ENCODE results near the gene ETFB. TPM values are rescaled to one million over a fixed set of nuclear protein-coding genes. Genes with fewer than 3 reads are reported as not detected.
A peak's percentile ranks its signal among the peaks of the same experiment; 100 is the strongest.

The ETFB gene
- polyA plus RNA-seq, 1 donor, result 145 TPM

- H3K27me3 ChIP-seq (ENCODE audit: control insufficient read depth, insufficient read depth, low read length), result peaks cover 8% of the 10 kb centered on the region
- H3K36me3 ChIP-seq (ENCODE audit: control insufficient read depth, insufficient read depth, low read length), result peaks cover 2% of the 10 kb centered on the region
- 4% methylated on average over 4 of the region's 10 CpGs for WGBS (ENCODE audit: insufficient coverage, low lambda C conversion rate)
- no peak for DNase-seq
- H3K9me3 ChIP-seq (ENCODE audit: control insufficient read depth, low read depth, low read length), result no peaks in the 10 kb centered on the region
- peak overlapping the region; percentile 73 for H3K27ac ChIP-seq (ENCODE audit: low read length)
- peaks cover 6% of the 10 kb centered on the region for H3K4me1 ChIP-seq (ENCODE audit: control insufficient read depth, insufficient read depth, low read length)
- peak overlapping the region; percentile 66 for H3K4me3 ChIP-seq (ENCODE audit: low read length)
Observed at GRCh38 chr19:51339313-51339686, 26.9 kb downstream of the ETFB start.

DNA sequence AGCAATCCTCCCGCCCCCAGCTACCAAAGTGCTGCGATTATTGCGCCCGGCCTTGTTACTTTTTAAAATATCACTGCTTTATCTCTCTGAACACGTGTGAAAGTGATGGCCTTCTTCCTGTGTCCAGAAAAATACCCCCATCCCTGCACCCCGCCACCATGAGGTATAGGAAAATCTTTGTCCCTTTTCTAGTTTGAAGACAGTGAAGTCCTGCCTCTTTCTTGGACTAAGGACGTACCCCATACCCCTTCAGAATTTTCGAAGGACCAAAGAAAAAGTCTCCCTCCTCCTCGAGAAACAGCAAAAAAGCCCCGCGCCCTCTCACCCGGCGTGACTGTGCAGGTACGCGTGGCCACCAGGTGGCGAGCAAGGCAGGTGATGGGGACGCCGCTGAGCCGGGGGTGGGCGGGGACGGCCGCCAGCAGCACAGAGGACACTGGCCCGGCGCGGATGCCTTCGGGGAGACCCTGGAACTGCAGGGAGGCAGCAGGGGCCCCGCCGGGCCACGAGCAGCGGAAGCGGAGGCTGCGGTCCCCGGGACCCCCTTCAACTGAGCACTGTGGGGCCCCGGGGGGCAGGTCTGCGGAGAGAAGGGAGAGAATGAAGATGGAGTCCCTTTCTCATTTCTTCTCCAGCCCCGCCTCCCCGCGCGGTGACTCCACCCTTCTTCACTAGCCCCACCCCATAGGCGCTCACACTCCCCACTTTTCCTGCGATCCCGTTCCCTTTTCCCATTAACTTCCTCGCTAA is 27.4 kb downstream of the ETFB start:
- H3K27ac ChIP-seq (ENCODE audit: low read length), result peak overlapping the region; percentile 73
- H3K36me3 ChIP-seq (ENCODE audit: control insufficient read depth, insufficient read depth, low read length), result no peaks in the 10 kb centered on the region
- WGBS (ENCODE audit: insufficient coverage, low lambda C conversion rate), result 16% methylated on average over 5 of the region's 43 CpGs

DNA sequence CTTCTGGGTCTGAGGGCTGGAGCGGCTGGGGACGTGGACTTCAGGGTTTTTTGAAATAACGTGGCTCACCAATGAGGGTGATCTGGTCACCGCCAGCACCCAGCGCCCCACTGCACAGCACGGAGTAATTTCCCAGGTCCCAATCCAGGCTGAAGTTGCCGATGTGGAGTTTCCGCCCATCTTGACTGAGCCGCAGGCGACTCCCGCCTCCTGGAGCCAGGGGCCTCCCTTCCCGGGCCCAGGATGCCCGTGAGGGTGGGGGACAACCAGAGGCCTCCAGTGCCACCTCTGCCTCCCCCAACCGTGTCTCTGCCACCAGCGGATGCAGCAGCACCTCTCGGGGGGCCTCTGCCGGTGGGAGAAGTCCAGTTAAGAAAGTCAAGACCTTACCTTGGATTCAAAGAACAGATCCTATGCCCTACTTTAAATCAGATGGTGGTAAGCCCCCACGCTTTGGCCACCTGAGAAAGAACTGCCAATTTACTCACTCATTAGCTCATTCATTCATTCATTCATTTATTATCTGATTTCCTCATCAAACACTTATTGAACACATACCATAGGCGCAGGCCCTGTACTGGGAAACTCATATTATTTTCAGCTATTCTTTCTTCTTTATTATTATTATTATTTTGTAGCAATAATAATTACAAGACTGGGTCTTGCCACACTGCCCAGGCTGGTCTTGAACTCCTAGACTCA is 28.2 kb downstream of the ETFB start:
- DNase-seq, result no peak
- no peak overlapping the region for H3K27ac ChIP-seq (ENCODE audit: low read length)
- H3K4me3 ChIP-seq (ENCODE audit: low read length), result no peak overlapping the region
- peaks cover 8% of the 10 kb centered on the region for H3K27me3 ChIP-seq (ENCODE audit: control insufficient read depth, insufficient read depth, low read length)
- H3K9me3 ChIP-seq (ENCODE audit: control insufficient read depth, low read depth, low read length), result no peaks in the 10 kb centered on the region
- no peaks in the 10 kb centered on the region for H3K36me3 ChIP-seq (ENCODE audit: control insufficient read depth, insufficient read depth, low read length)
- H3K4me1 ChIP-seq (ENCODE audit: control insufficient read depth, insufficient read depth, low read length), result peaks cover 6% of the 10 kb centered on the region
- WGBS (ENCODE audit: insufficient coverage, low lambda C conversion rate), result 92% methylated on average over 2 of the region's 19 CpGs

More for the DNA sequence above, 27.4 kb downstream of the ETFB start:
- Histone ChIP-seq H3K4me1 (ENCODE audit: control insufficient read depth, insufficient read depth, low read length) (peaks cover 6% of the 10 kb centered on the region), H3K4me3 (ENCODE audit: low read length) (peak overlapping the region; percentile 66), H3K9me3 (ENCODE audit: control insufficient read depth, low read depth, low read length) (no peaks in the 10 kb centered on the region), H3K27me3 (ENCODE audit: control insufficient read depth, insufficient read depth, low read length) (peaks cover 8% of the 10 kb centered on the region)
- DNase-seq, result peak; percentile 64 to 90

DNA sequence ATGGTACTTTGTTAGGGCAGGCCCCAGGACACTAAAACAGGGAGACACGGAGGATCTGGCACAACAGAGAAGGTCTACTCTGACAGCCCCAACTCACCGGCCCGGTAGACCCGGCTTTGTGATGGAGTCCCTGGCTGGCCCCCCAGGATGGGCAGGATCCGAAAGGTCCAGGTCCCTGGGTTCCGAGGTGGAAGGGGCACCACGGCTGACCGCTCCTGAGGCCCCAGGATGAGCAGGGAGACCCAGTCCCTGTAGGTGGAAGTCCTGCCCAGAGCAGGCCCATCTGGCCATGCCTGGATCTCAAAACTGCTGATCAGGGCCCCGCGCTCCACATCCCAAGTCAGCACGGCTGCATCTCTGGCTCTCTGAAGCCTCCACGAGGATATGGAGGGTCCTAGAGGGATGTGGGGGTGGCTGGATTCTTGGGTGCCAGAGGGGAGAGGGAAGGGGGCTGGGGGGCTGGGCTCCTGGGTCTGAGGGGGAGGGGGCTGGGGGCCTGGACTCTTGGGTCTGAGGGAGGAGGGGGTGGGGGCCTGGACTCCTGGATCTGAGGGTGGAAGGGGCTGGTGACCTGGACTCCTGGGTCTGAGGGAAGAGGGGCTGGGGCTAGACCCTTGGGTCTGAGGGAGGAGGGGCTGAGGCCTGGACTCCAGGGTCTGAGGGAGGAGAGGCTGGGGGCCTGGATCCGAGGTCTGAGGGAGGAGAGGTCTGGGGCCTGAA is 28.9 kb downstream of the ETFB start:
- Histone ChIP-seq H3K9me3 (ENCODE audit: control insufficient read depth, low read depth, low read length) (no peaks in the 10 kb centered on the region), H3K27me3 (ENCODE audit: control insufficient read depth, insufficient read depth, low read length) (peaks cover 8% of the 10 kb centered on the region), H3K36me3 (ENCODE audit: control insufficient read depth, insufficient read depth, low read length) (no peaks in the 10 kb centered on the region), H3K4me1 (ENCODE audit: control insufficient read depth, insufficient read depth, low read length) (peaks cover 6% of the 10 kb centered on the region), H3K4me3 (ENCODE audit: low read length) (no peak overlapping the region), H3K27ac (ENCODE audit: low read length) (no peak overlapping the region)
- no CpG with 5 or more reads among the region's 13 CpGs for WGBS (ENCODE audit: insufficient coverage, low lambda C conversion rate)
- DNase-seq, result no peak

GRCh38 chr19:51333836-51334460 is 32.2 kb downstream of the ETFB start:
- Histone ChIP-seq H3K36me3 (ENCODE audit: control insufficient read depth, insufficient read depth, low read length) (peaks cover 8% of the 10 kb centered on the region), H3K27me3 (ENCODE audit: control insufficient read depth, insufficient read depth, low read length) (no peaks in the 10 kb centered on the region), H3K27ac (ENCODE audit: low read length) (no peak overlapping the region), H3K4me3 (ENCODE audit: low read length) (no peak overlapping the region), H3K4me1 (ENCODE audit: control insufficient read depth, insufficient read depth, low read length) (no peaks in the 10 kb centered on the region), H3K9me3 (ENCODE audit: control insufficient read depth, low read depth, low read length) (no peaks in the 10 kb centered on the region)
- no CpG with 5 or more reads among the region's 13 CpGs for WGBS (ENCODE audit: insufficient coverage, low lambda C conversion rate)
- no peak for DNase-seq

- Histone ChIP-seq H3K36me3 (ENCODE audit: control insufficient read depth, insufficient read depth, low read length) (peaks cover 8% of the 10 kb centered on the region), H3K27me3 (ENCODE audit: control insufficient read depth, insufficient read depth, low read length) (peaks cover 22% of the 10 kb centered on the region), H3K27ac (ENCODE audit: low read length) (no peak overlapping the region), H3K4me3 (ENCODE audit: low read length) (no peak overlapping the region), H3K9me3 (ENCODE audit: control insufficient read depth, low read depth, low read length) (no peaks in the 10 kb centered on the region), H3K4me1 (ENCODE audit: control insufficient read depth, insufficient read depth, low read length) (peaks cover 7% of the 10 kb centered on the region)
- DNase-seq, result no peak
- 93% methylated on average over 3 of the region's 6 CpGs for WGBS (ENCODE audit: insufficient coverage, low lambda C conversion rate)
Observed at GRCh38 chr19:51331716-51332115, 34.5 kb downstream of the ETFB start.

DNA sequence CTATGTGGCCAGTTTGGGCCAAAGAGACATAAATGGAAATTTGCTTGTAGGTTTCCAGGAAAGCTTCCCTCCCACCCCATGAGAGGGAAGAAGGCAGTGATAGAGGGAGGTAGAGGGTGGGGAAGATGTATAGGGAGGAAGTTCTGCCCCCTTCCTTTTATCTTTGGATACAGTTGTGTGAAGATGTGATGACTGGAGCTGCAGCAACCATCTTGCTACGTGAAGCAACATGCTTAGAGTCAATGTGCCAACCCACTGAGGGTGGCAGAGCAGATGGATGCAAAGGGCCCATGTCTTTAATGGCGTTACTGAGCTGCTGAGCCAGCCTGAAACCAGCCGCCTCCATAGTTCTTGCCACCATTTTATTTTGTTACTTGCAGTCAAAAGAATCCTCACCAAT is 35.0 kb downstream of the ETFB start:
- peaks cover 25% of the 10 kb centered on the region for H3K27me3 ChIP-seq (ENCODE audit: control insufficient read depth, insufficient read depth, low read length)
- peaks cover 8% of the 10 kb centered on the region for H3K36me3 ChIP-seq (ENCODE audit: control insufficient read depth, insufficient read depth, low read length)
- DNase-seq, result no peak
- no CpG with 5 or more reads among the region's 3 CpGs for WGBS (ENCODE audit: insufficient coverage, low lambda C conversion rate)
- H3K4me1 ChIP-seq (ENCODE audit: control insufficient read depth, insufficient read depth, low read length), result peaks cover 7% of the 10 kb centered on the region
- H3K4me3 ChIP-seq (ENCODE audit: low read length), result no peak overlapping the region
- H3K9me3 ChIP-seq (ENCODE audit: control insufficient read depth, low read depth, low read length), result no peaks in the 10 kb centered on the region
- H3K27ac ChIP-seq (ENCODE audit: low read length), result no peak overlapping the region

GRCh38 chr19:51330366-51330765 is 35.8 kb downstream of the ETFB start:
- H3K4me1 ChIP-seq (ENCODE audit: control insufficient read depth, insufficient read depth, low read length), result peaks cover 7% of the 10 kb centered on the region
- H3K27ac ChIP-seq (ENCODE audit: low read length), result no peak overlapping the region
- H3K4me3 ChIP-seq (ENCODE audit: low read length), result no peak overlapping the region
- H3K27me3 ChIP-seq (ENCODE audit: control insufficient read depth, insufficient read depth, low read length), result peaks cover 29% of the 10 kb centered on the region
- no peak for DNase-seq
- no CpG with 5 or more reads among the region's 4 CpGs for WGBS (ENCODE audit: insufficient coverage, low lambda C conversion rate)
- peaks cover 8% of the 10 kb centered on the region for H3K36me3 ChIP-seq (ENCODE audit: control insufficient read depth, insufficient read depth, low read length)
- H3K9me3 ChIP-seq (ENCODE audit: control insufficient read depth, low read depth, low read length), result no peaks in the 10 kb centered on the region

DNA sequence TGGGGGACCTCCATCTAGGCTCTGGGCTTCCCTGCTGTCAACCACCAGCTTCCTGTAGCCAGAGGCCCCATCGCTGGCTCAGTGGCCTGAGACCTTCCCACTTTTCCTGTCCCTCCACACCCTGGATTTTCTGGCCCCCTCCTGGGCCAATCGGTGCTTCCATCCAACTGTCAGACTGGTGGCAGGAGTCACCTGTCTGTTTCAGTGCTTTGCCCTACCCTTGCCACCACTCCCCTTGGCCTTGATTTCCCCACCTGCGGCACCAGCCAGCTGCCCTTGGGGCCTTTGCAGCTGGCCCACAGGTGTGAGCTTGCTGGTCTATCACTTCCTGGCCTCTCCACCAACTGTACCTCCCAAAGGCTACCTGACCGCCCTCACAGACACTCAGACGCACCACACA is 36.8 kb downstream of the ETFB start:
- Histone ChIP-seq H3K9me3 (ENCODE audit: control insufficient read depth, low read depth, low read length) (no peaks in the 10 kb centered on the region), H3K36me3 (ENCODE audit: control insufficient read depth, insufficient read depth, low read length) (peaks cover 8% of the 10 kb centered on the region), H3K27me3 (ENCODE audit: control insufficient read depth, insufficient read depth, low read length) (peaks cover 29% of the 10 kb centered on the region), H3K4me1 (ENCODE audit: control insufficient read depth, insufficient read depth, low read length) (peaks cover 7% of the 10 kb centered on the region), H3K27ac (ENCODE audit: low read length) (no peak overlapping the region), H3K4me3 (ENCODE audit: low read length) (no peak overlapping the region)
- WGBS (ENCODE audit: insufficient coverage, low lambda C conversion rate), result no CpG with 5 or more reads among the region's 5 CpGs
- no peak for DNase-seq
